Endothelial cell of umbilical vein (primary cell): ENCODE measurements around the gene HLA-DPA1. TPM values are rescaled to one million over a fixed set of nuclear protein-coding genes. Genes with fewer than 3 reads are reported as not detected.

Experiments used
- BruUV-seq: library from RNA; stranded (reverse); fragments of 400-500 nt; replicated peaks from 2 replicates; lab custom pipeline; 2021; lab: Mats Ljungman, UMichigan
- CTCF ChIA-PET: fragments of 300-600, 350-600 bp; sonication (Branson Sonifier 250); formaldehyde crosslinking; loops from one replicate; lab custom pipeline; 2021; ENCODE audit warnings: antibody characterized with exemption, inconsistent platforms; lab: Charles Lee
- POLR2A ChIA-PET: fragments of 300-600, 350-600 bp; sonication (Branson Sonifier 250); formaldehyde crosslinking; loops from one replicate; lab custom pipeline; 2021; ENCODE audit warnings: antibody characterized with exemption, inconsistent platforms; lab: Charles Lee
- DNase-seq: peaks from one replicate; pipeline ENCODE4 v3.0.0-alpha.2; 2011; ENCODE audit warnings: low read depth, low spot score
- FAIRE-seq: peaks from 2 replicates; lab custom pipeline; 2011; peaks lifted over from hg19 to GRCh38; lab: Jason Lieb, UNC
- H2AFZ ChIP-seq: 2 replicates; pipeline ENCODE4 v1.6.0; 2012; ENCODE audit warnings: low read depth, low read length, control low read depth, inconsistent platforms
- H3K27ac ChIP-seq: 2 replicates; pipeline ENCODE4 v1.5.1; 2011; ENCODE audit warnings: low read depth, mild to moderate bottlenecking, control low read depth, low read length, moderate library complexity; ENCODE audit not compliant: insufficient read depth
- H3K27me3 ChIP-seq, 2 experiments: 2 replicates each; pipeline versions ENCODE4 v1.6.0 to v1.6.1; 2011; ENCODE audit warnings: low read length in 2 of 2, mixed read lengths in 1 of 2; ENCODE audit not compliant: control insufficient read depth in 2 of 2, insufficient read depth in 2 of 2
- H3K36me3 ChIP-seq, 2 experiments: 2 replicates in 1 of 2; 3 replicates in 1 of 2; pipeline ENCODE4 v1.5.1; 2011; ENCODE audit warnings: low read length in 2 of 2, mild to moderate bottlenecking in 1 of 2, moderate library complexity in 1 of 2; ENCODE audit not compliant: control insufficient read depth in 2 of 2, insufficient read depth in 2 of 2; ENCODE audit errors: extremely low read depth in 1 of 2
- H3K4me1 ChIP-seq: 3 replicates; pipeline ENCODE4 v1.5.1; 2011; ENCODE audit warnings: mild to moderate bottlenecking, low read length; ENCODE audit not compliant: control insufficient read depth, insufficient read depth; ENCODE audit errors: extremely low read depth
- H3K4me2 ChIP-seq: 2 replicates; pipeline ENCODE4 v1.6.1; 2011; ENCODE audit warnings: low read length, control low read depth, mixed read lengths; ENCODE audit not compliant: insufficient read depth
- H3K4me3 ChIP-seq, 3 experiments: fragments of 200-600 bp in 1 of 3; sonication (generic), shearing (Covaris generic) in 1 of 3; replicated peaks in 1 of 3; 2 replicates each; pipeline ENCODE4 v1.5.1; 2011 to 2016; ENCODE audit warnings: control low read depth in 3 of 3, low read length in 3 of 3, mild to moderate bottlenecking in 2 of 3, inconsistent platforms in 1 of 3, low read depth in 1 of 3, moderate library complexity in 1 of 3; ENCODE audit not compliant: insufficient read depth in 1 of 3
- H3K79me2 ChIP-seq: 2 replicates; pipeline ENCODE4 v1.6.0; 2012; ENCODE audit warnings: low read length, inconsistent platforms; ENCODE audit not compliant: control insufficient read depth, insufficient read depth
- H3K9ac ChIP-seq: replicated peaks from 2 replicates; pipeline ENCODE3; 2011; ENCODE audit warnings: low read length, control low read depth; ENCODE audit not compliant: insufficient read depth; ENCODE audit errors: extremely low read depth
- H3K9me1 ChIP-seq: replicated peaks from 3 replicates; pipeline ENCODE4 v1.6.0; 2011; ENCODE audit warnings: mild to moderate bottlenecking, low read length; ENCODE audit not compliant: control insufficient read depth, insufficient read depth; ENCODE audit errors: extremely low read depth
- H3K9me3 ChIP-seq: replicated peaks from 2 replicates; pipeline ENCODE4 v1.5.1; 2012; ENCODE audit warnings: low read length, inconsistent platforms; ENCODE audit not compliant: control insufficient read depth, insufficient read depth
- H4K20me1 ChIP-seq: replicated peaks from 2 replicates; pipeline ENCODE3; 2011; ENCODE audit warnings: mild to moderate bottlenecking, low read length; ENCODE audit not compliant: control insufficient read depth, insufficient read depth; ENCODE audit errors: extremely low read depth
- CTCF ChIP-seq, 2 donors: IDR thresholded peaks; 1 replicate in 1 of 2; 2 replicates in 1 of 2; pipeline ENCODE4 v1.5.1; 2011; ENCODE audit warnings: low read length in 2 of 2, mild to moderate bottlenecking in 2 of 2, moderate library complexity in 2 of 2, control low read depth in 1 of 2, inconsistent platforms in 1 of 2, low read depth in 1 of 2; ENCODE audit not compliant: insufficient read depth in 1 of 2; ENCODE audit errors: extremely low read depth in 1 of 2
- EZH2 ChIP-seq: IDR thresholded peaks from 2 replicates; pipeline ENCODE4 v1.6.1; 2012; ENCODE audit warnings: borderline replicate concordance, low read depth, mild to moderate bottlenecking, moderate library complexity, low read length, inconsistent platforms; ENCODE audit not compliant: severe bottlenecking
- FOS ChIP-seq: IDR thresholded peaks from 2 replicates; pipeline ENCODE4 v1.6.1; 2011; ENCODE audit warnings: mild to moderate bottlenecking, low read length, moderate library complexity, borderline replicate concordance; ENCODE audit not compliant: insufficient read depth
- GATA2 ChIP-seq: IDR thresholded peaks from 2 replicates; pipeline ENCODE4 v1.7.0; 2011; ENCODE audit warnings: low read depth, mild to moderate bottlenecking, moderate library complexity, mixed read lengths, low read length; ENCODE audit not compliant: insufficient read length, insufficient read depth
- JUN ChIP-seq: IDR thresholded peaks from 2 replicates; pipeline ENCODE4 v1.6.1; 2011; ENCODE audit warnings: borderline replicate concordance, low read depth; ENCODE audit not compliant: insufficient read length, insufficient read depth
- MAX ChIP-seq: IDR thresholded peaks from 2 replicates; pipeline ENCODE4 v1.6.1; 2011; ENCODE audit not compliant: insufficient read depth, insufficient read length
- MYC ChIP-seq: IDR thresholded peaks from one replicate; pipeline ENCODE4 v1.6.1; 2011; ENCODE audit warnings: mild to moderate bottlenecking, low read depth, low read length
- POLR2A ChIP-seq: IDR thresholded peaks from 2 replicates; pipeline ENCODE4 v1.6.1; 2012; ENCODE audit warnings: low read depth, mild to moderate bottlenecking, control low read depth, low read length
- POLR2AphosphoS5 ChIP-seq: IDR thresholded peaks from 2 replicates; pipeline ENCODE4 v1.6.1; 2012; ENCODE audit warnings: low read depth, mild to moderate bottlenecking, control low read depth, low read length, moderate library complexity; ENCODE audit not compliant: insufficient read depth
- dilution Hi-C: fragments of 300-500 bp; cut with MboI; formaldehyde crosslinking; loops from one replicate; pipeline ENCODE4 v1.15.0; 2019; ENCODE audit warnings: low sequenced_read_pairs; ENCODE audit not compliant: extremely low pct_ligation_motif_present
- intact Hi-C: fragments of 100-400 bp; cut with micrococcal nuclease; formaldehyde crosslinking; loops from one replicate; pipeline ENCODE4 v1.10.0; 2022
- polyA plus RNA-seq, 4 experiments: library from polyadenylated mRNA; depleted of rRNA in 3 of 4; stranded (reverse) in 3 of 4; unstranded in 1 of 4; fragments of >200 nt; gene quantifications; 2 replicates each; pipeline versions ENCODE4 v1.2.1 to v1.2.3, GENCODE V29; 2011 to 2012; ENCODE audit warnings: missing spikeins in 1 of 4
- total RNA-seq: library from RNA; stranded (reverse); gene quantifications from 2 replicates; pipeline ENCODE4 v1.2.3, GENCODE V29; 2021

The HLA-DPA1 gene
- total and polyA plus RNA-seq, 2 donors (not counting 3 experiments of a cell fraction or from before 2014, with no cell fraction given): 23.2 TPM; not detected in 1

GRCh38 chr6:33028220-33028849, 45.1 kb downstream of the HLA-DPA1 start:
- intact Hi-C loops: no loop called here
- peaks cover 17 to 45% of the 10 kb centered on the region in 2 experiments for H3K27me3 ChIP-seq
- dilution Hi-C loops: no loop called here
- H3K79me2 ChIP-seq: no peaks in the 10 kb centered on the region
- no peak overlapping the region for H3K9ac ChIP-seq
- ChIA-PET POLR2A (no interaction called here), CTCF (interaction anchor here (0.6 to 1.6 kb wide), 3 partner anchors 12 to 119 kb away, joined by 3 to 4 read pairs (median 3); partner anchors contain the start of gene HLA-DPA1)
- H3K4me2 ChIP-seq: no peak overlapping the region
- no peaks in the 10 kb centered on the region for H3K9me3 ChIP-seq
- no peak overlapping the region for H2AFZ ChIP-seq
- TF ChIP-seq GATA2 (no peak), CTCF (IDR thresholded peaks at IDR 0.05; ENCODE audit: extremely low read depth in 1 of 2, insufficient read depth in 1 of 2, low read depth in 1 of 2, low read length in 2 of 2) (no peak), POLR2A (no peak), EZH2 (no peak), POLR2AphosphoS5 (no peak), MAX (no peak), FOS (no peak), JUN (no peak), MYC (no peak)
- H3K4me1 ChIP-seq: no peaks in the 10 kb centered on the region
- no peaks in the 10 kb centered on the region for H4K20me1 ChIP-seq
- FAIRE-seq: no peak
- H3K4me3 ChIP-seq: no peak overlapping the region
- no peaks in the 10 kb centered on the region for H3K36me3 ChIP-seq
- BruUV-seq: no TSS peak
- DNase-seq: no peak
- no peaks in the 10 kb centered on the region for H3K9me1 ChIP-seq
- H3K27ac ChIP-seq: no peak overlapping the region
